Measurements from ENCODE around the gene ACTG1. TPM values are rescaled to one million over a fixed set of nuclear protein-coding genes. Genes with fewer than 3 reads are reported as not detected.

The ACTG1 gene
- total RNA-seq, 1 donor from 2014 or later, result 3,451 TPM

DNA sequence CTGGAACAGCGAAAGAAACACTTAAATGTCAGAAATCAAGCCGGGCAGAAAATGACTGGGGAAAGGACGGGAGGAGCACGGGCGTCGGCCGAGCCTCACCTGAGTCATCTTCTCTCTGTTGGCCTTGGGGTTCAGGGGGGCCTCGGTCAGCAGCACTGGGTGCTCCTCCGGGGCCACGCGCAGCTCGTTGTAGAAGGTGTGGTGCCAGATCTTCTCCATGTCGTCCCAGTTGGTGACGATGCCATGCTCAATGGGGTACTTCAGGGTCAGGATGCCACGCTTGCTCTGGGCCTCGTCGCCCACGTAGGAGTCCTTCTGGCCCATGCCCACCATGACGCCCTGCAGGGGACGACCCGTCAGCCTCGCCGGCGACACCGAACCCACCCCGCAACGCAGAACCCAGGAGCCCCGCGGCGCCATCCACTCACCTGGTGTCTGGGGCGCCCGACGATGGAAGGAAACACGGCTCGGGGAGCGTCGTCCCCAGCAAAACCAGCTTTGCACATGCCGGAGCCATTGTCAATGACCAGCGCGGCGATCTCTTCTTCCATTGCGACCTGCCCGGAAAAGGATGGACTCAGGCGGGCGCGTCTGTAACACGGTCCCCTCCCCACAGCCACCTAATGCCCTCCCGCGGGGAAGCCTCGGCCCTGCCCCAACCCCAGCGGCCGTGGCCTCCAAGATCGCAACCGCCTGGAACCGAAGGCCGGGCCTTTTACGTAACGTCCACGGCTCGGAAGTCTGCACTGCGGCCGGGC is 616 bp downstream of the ACTG1 start:
- Mint-ChIP-seq H3K27me3 (peaks cover 33% of the 10 kb centered on the region), H3K4me3 (peak overlapping the region; percentile 100), H3K36me3 (peaks cover 44% of the 10 kb centered on the region), H3K4me1 (ENCODE audit: unreplicated experiment) (peaks cover 22% of the 10 kb centered on the region), H3K27ac (peak overlapping the region; percentile 100), H3K9me3 (no peaks in the 10 kb centered on the region)
- no peak for TF ChIP-seq CTCF (conservative IDR thresholded peaks at IDR 0.05)
- no peak for DNase-seq (ENCODE audit: extremely low spot score, unreplicated experiment)

- no peak for DNase-seq (ENCODE audit: extremely low spot score, unreplicated experiment)
- Mint-ChIP-seq H3K4me1 (ENCODE audit: unreplicated experiment) (peaks cover 22% of the 10 kb centered on the region), H3K9me3 (no peaks in the 10 kb centered on the region), H3K27ac (peak overlapping the region; percentile 100), H3K4me3 (peak overlapping the region; percentile 100), H3K36me3 (peaks cover 44% of the 10 kb centered on the region), H3K27me3 (peaks cover 33% of the 10 kb centered on the region)
- no peak for TF ChIP-seq CTCF (conservative IDR thresholded peaks at IDR 0.05)
Observed at GRCh38 chr17:81511554-81511803, 1.1 kb downstream of the ACTG1 start.

- Mint-ChIP-seq H3K27me3 (peaks cover 33% of the 10 kb centered on the region), H3K27ac (peak overlapping the region; percentile 100)
- peak; percentile 71 for DNase-seq (ENCODE audit: extremely low spot score, unreplicated experiment)
Observed at GRCh38 chr17:81510785-81511553, 1.6 kb downstream of the ACTG1 start.

DNA sequence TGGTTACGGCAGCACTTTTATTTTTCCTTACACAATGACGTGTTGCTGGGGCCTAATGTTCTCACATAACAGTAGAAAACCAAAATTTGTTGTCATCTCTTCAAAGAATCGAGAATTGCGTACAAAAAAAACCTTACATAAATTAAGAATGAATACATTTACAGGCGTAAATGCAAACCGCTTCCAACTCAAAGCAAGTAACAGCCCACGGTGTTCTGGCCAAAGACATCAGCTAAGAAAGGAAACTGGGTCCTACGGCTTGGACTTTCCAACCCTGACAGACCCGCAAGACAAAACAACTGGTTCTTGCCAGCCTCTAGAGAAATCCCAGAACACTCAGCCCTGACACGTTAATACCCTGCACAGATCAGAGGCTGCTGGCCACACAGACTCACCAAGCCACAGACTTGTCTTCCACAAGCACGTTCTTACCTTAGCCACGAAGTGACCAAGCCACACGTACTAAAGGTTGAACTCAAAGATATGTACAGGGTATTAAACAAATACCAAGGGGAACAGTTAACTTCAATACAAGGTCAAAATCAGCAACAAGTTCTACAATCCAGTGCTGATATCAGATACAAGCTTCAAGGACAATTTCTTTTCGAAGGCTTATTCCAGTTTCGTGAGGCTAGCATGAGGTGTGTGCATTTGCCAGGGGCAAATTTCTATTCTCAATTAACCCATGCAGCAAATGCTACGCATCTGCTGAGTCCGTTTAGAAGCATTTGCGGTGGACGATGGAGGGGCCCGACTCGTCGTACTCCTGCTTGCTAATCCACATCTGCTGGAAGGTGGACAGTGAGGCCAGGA is 2.4 kb downstream of the ACTG1 start:
- Mint-ChIP-seq H3K9me3 (no peaks in the 10 kb centered on the region), H3K4me1 (ENCODE audit: unreplicated experiment) (peaks cover 18% of the 10 kb centered on the region), H3K36me3 (peaks cover 44% of the 10 kb centered on the region), H3K27ac (peak overlapping the region; percentile 100), H3K27me3 (peaks cover 33% of the 10 kb centered on the region), H3K4me3 (peak overlapping the region; percentile 100)
- no peak for TF ChIP-seq CTCF (conservative IDR thresholded peaks at IDR 0.05)
- DNase-seq (ENCODE audit: extremely low spot score, unreplicated experiment), result no peak

More at GRCh38 chr17:81510785-81511553, 1.6 kb downstream of the ACTG1 start:
- peak overlapping the region; percentile 100 for H3K4me3 Mint-ChIP-seq
- no peaks in the 10 kb centered on the region for H3K9me3 Mint-ChIP-seq
- no peak for TF ChIP-seq CTCF (conservative IDR thresholded peaks at IDR 0.05)
- H3K4me1 Mint-ChIP-seq (ENCODE audit: unreplicated experiment), result peaks cover 22% of the 10 kb centered on the region
- peaks cover 44% of the 10 kb centered on the region for H3K36me3 Mint-ChIP-seq

DNA sequence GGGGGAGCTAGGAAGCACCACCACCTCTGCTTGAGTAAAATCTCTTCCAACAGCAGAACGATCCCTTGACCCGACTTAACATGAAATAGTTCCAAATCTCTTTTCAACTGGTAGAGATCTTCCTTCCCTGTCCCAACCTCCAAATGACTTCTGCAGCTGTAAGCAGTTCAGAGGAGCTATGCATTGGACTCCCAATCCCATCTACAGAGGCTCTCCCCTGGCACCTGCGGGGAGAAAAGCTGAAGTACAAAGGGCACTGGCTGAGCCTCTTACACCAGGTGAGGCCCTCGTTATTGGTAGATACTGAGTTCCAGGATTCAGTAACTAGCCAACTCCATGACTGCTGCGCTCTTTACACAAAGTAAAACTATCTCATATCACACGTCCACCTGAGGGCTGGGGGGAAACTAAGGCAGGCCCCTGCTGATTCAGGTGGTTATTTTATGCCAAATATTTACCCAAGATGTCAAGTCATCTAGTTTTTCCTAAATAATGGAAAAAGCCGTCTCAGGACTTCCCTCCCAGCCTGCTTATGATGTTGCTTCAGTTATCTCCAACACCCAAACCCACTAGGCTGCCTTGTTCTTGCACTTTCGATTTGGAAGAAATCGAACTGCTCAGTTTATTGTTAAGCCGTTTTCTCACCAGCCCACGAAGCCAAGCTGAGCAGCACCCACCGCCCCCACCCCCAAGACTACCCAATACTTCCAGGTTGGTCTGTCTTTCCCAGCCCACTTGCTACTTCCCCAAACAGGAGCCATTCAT is 3.2 kb downstream of the ACTG1 start:
- peaks cover 35% of the 10 kb centered on the region for H3K27me3 Mint-ChIP-seq
- no peak for DNase-seq (ENCODE audit: extremely low spot score, unreplicated experiment)
- no peak for TF ChIP-seq CTCF (conservative IDR thresholded peaks at IDR 0.05)

More for the DNA sequence above, 3.2 kb downstream of the ACTG1 start:
- Mint-ChIP-seq H3K9me3 (no peaks in the 10 kb centered on the region), H3K36me3 (peaks cover 44% of the 10 kb centered on the region), H3K4me3 (peak overlapping the region; percentile 100), H3K4me1 (ENCODE audit: unreplicated experiment) (peaks cover 18% of the 10 kb centered on the region), H3K27ac (peak overlapping the region; percentile 100)

Data from type B pancreatic cell (in vitro differentiated cells).